ELF-1 (cell line): ENCODE results near the gene FUT6.

Experiments used
- DNase-seq: peaks from one replicate; pipeline ENCODE4 v3.0.0-alpha.2; 2016; ENCODE audit warnings: low read depth, low spot score

Gene FUT6

DNA sequence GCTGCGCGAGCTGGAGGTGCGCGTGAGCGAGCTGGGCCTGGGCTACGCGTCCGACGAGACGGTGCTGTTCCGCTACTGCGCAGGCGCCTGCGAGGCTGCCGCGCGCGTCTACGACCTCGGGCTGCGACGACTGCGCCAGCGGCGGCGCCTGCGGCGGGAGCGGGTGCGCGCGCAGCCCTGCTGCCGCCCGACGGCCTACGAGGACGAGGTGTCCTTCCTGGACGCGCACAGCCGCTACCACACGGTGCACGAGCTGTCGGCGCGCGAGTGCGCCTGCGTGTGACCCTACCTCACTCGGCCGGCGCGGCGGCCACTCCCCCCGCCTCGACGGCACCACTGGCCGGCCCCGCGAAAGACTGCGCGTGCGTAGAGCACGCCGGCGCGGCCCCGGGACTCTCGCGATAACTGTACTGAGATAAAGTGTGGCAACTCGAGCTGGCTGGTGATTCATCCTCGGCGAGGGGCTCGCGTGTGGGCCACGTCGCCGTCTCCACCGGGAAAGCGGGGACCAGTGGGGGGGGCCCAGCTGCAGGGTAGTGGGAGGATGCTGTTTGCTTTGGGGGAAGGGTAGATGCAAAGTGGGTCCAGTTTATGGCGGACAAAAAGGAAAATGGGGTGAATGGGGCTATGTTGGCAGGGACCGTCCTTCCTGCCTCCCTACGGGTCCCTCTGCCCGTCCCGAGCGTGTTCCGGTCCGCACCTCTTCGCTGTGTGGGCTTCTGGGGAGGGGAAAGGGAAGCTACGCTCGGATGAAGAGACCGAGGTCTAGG lies 11.4 kb downstream of the FUT6 start:
- peak; percentile 98 for DNase-seq

DNA sequence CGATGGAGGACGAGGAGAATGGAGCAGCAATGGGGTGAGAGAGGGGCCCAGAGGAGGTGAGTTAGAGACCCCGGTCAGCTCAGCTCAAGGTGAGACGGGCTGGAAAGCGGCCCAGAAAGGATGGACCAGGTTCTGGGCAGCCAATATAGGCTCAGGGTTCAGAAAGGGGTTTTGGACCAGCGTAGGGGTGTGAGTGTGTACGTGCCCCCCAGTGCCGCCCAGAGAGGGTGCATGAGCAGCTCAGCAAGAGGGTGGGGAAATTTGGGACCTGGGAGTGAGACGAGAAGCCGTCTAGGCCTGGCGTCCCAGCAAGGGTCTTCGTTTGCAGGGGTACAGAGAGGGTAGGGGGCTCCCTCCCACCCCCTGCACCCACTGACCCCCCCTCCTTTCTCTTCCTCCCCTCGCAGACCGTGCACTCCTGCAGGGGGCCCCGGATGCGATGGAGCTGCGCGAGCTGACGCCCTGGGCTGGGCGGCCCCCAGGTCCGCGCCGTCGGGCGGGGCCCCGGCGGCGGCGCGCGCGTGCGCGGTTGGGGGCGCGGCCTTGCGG lies 12.1 kb downstream of the FUT6 start:
- DNase-seq, result no peak

- peak; percentile 86 for DNase-seq
These were observed 12.8 kb downstream of the FUT6 start for GRCh38 chr19:5826531-5827341.

DNA sequence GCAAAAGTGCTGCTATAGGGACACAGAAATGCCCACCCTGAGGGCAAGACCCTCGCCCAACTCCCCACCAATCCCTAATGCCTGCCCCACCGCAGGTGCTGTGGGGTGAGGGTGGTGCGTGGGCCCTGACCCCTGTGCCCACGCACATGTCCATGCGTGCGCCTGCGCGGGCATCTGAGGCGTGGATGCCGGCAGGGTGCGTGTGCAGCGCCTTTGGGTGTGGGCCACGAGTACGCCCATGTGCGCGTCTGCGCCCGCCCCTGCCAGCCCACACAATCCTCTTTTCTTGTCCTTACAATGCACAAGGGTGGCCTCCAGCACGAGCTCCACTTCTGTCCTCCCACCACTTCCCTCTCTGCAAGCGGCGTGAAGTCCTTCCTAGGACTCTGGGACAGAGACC lies 14.3 kb downstream of the FUT6 start:
- DNase-seq, result no peak

DNA sequence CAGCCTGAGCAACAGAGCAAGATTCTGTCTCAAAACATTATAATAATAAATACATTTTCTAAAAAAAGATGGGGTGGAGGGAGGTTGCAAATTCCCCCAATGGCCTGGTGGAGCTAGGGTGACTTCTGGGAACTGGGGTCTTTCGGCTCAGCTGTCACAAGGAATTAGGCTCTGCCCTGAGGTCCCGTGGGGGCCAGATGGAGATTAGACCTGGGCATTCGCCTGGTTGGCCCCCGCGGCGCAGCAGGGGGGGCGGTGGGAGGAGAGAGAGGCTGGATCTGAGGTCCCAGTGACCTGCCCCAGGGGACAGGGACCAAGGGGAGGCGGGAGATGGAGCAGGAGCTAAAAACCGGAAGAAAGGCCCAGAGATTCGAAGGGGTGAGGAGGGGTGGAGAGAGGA lies 14.8 kb downstream of the FUT6 start:
- DNase-seq, result no peak

DNA sequence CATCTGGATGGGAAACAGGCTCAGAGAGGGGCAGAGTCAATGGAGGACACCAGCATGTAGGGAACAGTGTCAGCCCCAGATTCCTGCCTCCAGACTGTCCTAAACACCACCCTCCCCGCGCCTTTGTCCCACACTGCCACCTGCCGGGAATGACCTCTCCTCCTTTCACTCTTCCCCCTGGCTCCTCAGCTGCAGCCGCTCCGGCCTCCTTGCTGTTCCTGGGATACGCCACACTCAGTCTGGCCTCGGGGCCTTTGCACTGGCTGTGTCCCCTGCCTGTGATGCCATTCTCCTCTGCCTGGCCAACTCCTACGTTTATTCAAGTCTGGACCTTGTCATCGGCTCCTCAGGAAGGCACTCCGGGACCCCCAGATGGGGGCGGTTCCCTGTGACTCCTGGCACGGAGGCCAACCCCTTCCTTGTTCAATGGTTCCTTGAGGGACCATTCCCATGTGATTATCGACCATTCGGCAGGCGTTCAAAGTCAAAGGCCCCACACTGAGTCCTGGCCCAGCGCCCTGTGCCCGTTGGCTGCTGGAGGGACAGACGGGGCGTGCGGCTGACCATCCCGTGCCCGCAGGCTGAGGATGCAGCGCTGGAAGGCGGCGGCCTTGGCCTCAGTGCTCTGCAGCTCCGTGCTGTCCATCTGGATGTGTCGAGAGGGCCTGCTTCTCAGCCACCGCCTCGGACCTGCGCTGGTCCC lies 15.8 kb downstream of the FUT6 start:
- peak; percentile 86 for DNase-seq

DNA sequence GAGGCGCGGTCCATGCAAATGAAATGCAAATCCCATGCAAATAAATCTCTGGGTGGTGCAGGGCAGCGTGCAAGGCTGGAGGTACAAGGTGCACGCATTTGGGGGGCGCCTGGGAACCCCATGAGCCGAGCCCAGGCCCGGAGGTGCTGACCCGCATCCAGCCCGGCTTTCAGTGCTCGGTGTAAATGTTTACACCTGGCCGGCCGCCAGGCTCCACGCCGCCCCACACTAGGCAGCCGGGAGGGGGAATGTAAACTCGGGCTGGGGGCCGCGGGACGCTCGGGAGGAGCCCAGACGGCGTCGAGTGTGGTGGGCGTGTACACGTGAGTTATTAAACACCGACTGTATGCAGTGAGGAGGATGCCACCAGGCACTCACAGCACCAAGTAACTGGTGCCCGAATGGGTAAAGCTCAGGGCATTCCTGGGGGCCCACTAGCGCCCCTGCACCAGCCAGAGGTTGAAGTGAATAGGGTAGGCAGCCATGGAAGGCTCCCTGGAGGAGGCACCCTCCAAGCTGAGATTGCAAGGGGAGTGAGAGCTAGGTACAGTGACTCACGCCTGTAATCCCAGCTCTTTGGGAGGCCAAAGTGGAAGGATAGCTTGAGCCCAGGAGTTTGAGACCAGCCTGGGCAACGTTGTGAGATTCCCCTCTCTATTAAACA lies 17.2 kb downstream of the FUT6 start:
- DNase-seq, result no peak

DNA sequence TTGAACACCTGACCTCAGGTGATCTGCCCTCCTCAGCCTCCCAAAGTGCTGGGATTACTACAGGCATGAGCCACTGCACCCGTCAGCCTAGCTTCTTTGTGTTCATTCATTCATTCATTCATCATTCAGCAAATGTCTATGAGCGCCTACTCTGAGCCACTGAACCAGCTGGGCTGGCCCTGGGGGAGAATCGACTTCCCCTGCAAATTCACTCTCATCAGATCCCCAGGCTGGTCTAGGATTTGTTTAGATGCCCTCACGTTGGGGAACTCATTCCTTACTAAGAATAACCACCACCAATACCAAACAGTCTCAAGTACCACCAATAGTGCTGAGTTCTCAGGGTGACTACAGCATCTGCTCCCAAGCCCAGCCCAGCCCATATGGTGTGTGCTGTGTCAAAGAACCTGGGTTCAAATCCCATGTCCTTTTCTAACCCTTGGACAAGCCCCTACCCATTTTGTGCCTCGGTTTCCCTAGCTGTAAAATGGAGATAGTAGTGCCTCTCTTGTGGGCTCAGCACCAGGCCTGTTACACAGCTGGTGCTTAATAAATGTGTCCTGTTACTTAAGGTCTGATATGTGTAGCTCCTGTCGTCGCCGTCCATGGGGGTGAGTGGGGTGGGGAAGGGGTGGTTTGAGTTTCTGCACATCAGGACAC lies 17.9 kb downstream of the FUT6 start:
- no peak for DNase-seq

DNA sequence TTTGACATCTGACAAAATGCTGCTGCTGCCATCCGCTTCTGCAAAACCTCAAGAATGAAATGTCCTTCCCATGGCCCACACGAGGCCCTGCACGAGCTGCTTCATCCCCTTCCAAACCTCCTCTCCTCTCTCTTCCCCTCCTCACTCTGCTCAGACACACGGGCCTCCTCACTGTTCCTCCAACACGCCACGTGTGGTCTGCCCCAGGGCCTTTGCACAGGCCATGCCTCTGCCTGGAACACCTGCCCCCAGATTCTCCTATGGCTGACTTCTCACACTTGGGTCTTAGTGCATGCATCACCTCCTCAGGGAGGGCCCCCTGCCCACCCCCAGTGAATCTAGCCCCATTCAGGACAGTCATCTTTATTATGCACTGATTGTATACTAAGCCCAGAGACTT lies 18.7 kb downstream of the FUT6 start:
- DNase-seq, result no peak

- DNase-seq, result no peak
These were observed 20.9 kb downstream of the FUT6 start for GRCh38 chr19:5818594-5818993.

GRCh38 chr19:5817218-5817617 lies 22.3 kb downstream of the FUT6 start:
- DNase-seq, result no peak

GRCh38 chr19:5814852-5815246 lies 24.7 kb downstream of the FUT6 start:
- DNase-seq, result no peak

DNA sequence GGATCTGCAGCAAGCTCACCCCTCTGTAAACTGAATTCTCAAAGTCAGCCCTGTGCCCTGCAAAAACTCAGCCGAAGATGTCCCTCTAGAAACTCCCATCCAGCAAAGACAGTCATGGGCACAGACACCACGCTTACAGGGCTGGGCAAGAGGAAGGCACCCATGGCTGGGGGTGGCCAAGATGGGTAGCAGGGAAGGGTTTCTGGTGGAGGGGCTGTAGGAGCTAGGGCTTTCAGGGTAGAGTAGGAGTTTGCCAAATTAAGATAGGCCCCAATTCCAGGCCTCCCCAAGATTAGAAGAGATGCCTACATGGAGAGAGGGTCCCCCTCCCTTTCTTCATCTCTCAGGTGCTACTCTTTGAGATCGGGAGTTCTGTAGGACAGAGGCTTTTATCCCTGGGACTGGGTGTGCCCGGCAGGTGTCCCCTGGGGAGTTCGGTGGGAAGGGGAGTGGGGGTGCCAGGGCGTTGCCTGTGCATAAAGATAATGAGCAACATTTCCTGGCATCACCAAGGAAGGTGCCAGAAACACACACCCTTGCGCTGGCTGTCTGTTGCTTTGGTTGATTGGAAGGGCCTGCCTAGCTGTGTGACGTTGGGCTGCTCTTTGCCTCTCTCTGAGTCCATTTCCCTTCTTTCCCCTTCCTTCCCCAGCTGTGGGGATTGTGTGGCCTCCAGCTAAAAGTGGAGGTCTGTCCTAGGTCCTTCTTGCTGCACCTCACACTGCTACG lies 25.2 kb downstream of the FUT6 start:
- DNase-seq, result no peak

DNA sequence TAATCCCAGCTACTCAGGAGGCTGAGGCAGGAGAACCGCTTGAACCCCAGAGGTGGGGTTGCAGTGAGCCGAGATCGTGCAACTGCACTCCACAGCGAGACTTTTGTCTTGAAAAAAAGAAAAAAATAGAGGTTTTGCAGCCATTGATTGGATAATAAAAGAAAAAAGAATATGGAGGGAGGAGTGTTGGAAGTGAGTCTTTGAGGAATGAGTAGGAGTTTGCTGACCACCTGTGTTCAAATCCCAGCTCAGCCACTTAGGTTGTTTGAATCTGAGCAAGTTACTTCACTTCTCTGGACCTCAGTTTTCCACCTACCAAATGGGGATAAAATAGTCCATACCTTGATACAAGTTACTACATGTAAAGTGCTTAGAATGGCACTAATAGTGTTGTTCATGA lies 28.4 kb downstream of the FUT6 start:
- no peak for DNase-seq

GRCh38 chr19:5809469-5809868 lies 30.0 kb downstream of the FUT6 start:
- DNase-seq, result no peak

- no peak for DNase-seq
These were observed 30.4 kb downstream of the FUT6 start for GRCh38 chr19:5809053-5809452.

DNA sequence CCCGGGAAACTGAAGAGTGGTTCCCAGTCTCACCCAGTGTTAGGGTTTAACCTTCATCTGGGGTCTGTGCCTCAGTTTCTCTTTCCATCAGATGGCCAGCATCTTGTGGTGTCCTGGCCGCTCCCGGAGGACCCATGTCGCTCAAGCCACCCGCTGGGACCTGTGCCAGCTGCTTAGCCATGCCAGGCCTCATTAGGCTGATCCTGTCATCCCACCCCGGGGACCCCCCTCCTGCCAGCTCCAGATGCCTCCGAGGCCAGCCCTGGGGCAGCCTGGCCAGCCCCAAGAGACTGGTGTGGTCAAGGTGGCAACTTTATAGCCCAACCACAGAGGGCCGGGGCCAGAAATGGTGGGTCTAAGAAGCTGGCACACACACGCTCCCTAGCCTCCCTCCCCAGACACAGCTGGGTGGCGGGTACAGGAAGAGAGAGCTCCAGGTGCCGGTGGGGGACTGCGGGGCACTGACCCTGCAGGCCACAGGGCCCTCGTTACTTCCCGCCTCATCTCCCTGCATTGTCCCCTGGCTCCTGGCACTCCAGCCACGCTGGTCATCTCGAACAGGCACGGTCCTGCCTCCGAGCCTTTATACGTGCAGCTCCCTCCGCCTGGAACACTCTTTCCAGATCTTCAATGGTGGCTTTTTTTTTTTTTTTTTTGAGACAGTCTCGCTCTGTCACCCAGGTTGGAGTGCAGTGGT lies 31.2 kb downstream of the FUT6 start:
- DNase-seq, result no peak

DNA sequence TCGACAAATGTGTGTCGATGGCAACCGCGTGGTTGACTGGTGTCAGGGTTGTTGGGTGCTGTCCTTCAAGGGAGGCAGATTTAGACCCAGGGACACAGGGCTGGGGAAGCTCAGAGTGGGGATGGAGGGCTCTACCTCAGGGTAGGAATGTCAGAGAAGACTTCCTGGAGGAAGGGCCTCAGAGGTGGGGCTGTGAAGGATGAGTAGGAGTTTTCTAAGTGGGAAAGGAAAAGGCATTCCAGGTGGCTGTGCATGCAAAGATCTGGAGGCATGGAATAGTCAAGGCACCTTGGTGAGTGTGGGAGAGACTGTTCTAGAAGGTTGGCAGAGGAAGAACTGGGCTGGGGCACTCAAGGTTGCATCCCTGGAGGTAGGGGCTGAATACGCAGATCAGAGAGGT lies 32.6 kb downstream of the FUT6 start:
- no peak for DNase-seq

DNA sequence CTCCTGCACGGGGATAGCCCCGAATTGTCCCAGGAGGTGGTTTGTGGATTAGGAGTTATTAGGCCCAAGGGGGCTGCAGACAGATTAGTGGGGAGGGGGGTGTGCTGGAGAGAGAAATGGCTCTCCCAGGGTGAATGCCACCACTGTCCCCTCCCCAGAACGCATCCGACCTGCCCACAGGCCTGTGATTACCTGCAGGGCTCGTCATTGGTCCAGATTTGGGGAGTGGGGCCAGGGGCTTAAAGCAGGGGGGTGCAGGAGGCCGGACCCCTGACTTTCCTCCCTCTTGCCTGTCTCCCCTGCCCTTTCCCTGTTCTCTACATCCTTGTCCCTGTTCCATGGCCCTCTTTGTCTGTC lies 33.4 kb downstream of the FUT6 start:
- no peak for DNase-seq
